Upper lobe of left lung (tissue), 4 donors: ENCODE measurements around the gene MCF2L.

ENCODE experiments used
- CTCF ChIP-seq, 6 experiments: fragments of 450-650 bp in 4 of 6; fragments of 200-600 bp in 2 of 6; sonication (generic) in 2 of 6; IDR thresholded peaks; one replicate each; pipeline ENCODE4 v1.5.1; 2016 to 2019; ENCODE audit warnings: antibody characterized with exemption in 6 of 6
- EP300 ChIP-seq, 4 donors: sonication (generic); formaldehyde crosslinking; IDR thresholded peaks; one replicate each; pipeline ENCODE4 v1.5.1; 2017; ENCODE audit warnings: antibody characterized with exemption in 4 of 4, control low read depth in 2 of 4
- POLR2A ChIP-seq, 4 donors: fragments of 450-650 bp; IDR thresholded peaks; one replicate each; pipeline ENCODE4 v1.5.1; 2016 to 2017; ENCODE audit warnings: antibody characterized with exemption in 4 of 4, mild to moderate bottlenecking in 2 of 4
- POLR2AphosphoS5 ChIP-seq, 2 donors: sonication (generic); formaldehyde crosslinking; IDR thresholded peaks; one replicate each; pipeline ENCODE4 v1.5.1; 2017; ENCODE audit warnings: antibody characterized with exemption in 2 of 2

GRCh38 chr13:112990783-112991182 lies 21.8 kb downstream of the MCF2L start:
- no peak for TF ChIP-seq POLR2A (IDR thresholded peaks at IDR 0.05)
- no peak for TF ChIP-seq EP300 (IDR thresholded peaks at IDR 0.05)
- no peak for TF ChIP-seq POLR2AphosphoS5 (IDR thresholded peaks at IDR 0.05)
- no peak for TF ChIP-seq CTCF (IDR thresholded peaks at IDR 0.05)
